ENCODE data around the gene ALPL. TPM values are rescaled to one million over a fixed set of nuclear protein-coding genes. Genes with fewer than 3 reads are reported as not detected.

ALPL gene
- total RNA-seq, 1 donor from 2014 or later = 6.6 TPM

DNA sequence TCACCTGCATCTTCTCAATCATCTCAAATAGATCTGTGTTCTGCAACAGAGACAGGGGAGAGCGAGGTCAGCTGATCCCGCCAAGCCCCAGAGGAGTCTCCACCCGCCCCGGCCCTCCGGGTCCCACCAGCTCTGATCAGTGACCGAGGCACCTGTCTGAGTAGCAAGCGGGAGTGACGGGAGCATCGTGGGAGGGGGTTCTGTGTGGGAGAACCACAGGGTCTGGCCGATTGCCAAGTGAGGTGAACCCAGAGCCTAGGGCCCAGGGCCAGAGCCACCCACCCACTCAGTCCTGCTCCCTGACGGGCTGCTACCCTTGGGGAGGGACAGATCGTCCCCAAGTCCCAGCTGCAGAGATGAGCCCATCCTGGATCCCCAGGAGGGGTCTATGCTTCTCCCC is 110.8 kb downstream of the ALPL start:
- H3K9me3 ChIP-seq = no peaks in the 10 kb centered on the region
- intact Hi-C loops (cut with DNase I) = no loop called here
- no peaks in the 10 kb centered on the region for H3K36me3 ChIP-seq
- no peaks in the 10 kb centered on the region for H3K27me3 ChIP-seq
- DNase-seq (ENCODE audit: extremely low spot score in 2 of 2) = no peak
- H3K4me1 ChIP-seq = peaks cover 19% of the 10 kb centered on the region
- no peak overlapping the region for H3K4me3 ChIP-seq
- TF ChIP-seq, protein P1, sequence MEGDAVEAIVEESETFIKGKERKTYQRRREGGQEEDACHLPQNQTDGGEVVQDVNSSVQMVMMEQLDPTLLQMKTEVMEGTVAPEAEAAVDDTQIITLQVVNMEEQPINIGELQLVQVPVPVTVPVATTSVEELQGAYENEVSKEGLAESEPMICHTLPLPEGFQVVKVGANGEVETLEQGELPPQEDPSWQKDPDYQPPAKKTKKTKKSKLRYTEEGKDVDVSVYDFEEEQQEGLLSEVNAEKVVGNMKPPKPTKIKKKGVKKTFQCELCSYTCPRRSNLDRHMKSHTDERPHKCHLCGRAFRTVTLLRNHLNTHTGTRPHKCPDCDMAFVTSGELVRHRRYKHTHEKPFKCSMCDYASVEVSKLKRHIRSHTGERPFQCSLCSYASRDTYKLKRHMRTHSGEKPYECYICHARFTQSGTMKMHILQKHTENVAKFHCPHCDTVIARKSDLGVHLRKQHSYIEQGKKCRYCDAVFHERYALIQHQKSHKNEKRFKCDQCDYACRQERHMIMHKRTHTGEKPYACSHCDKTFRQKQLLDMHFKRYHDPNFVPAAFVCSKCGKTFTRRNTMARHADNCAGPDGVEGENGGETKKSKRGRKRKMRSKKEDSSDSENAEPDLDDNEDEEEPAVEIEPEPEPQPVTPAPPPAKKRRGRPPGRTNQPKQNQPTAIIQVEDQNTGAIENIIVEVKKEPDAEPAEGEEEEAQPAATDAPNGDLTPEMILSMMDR (IDR thresholded peaks at IDR 0.05) = no peak
- TF ChIP-seq POLR2A (IDR thresholded peaks at IDR 0.05) (no peak), POLR2AphosphoS5 (IDR thresholded peaks at IDR 0.05; ENCODE audit: insufficient read depth in 1 of 2, low read depth in 1 of 2) (no peak)
- no peak overlapping the region for H3K27ac ChIP-seq

GRCh38 chr1:21620496-21620895 is 111.3 kb downstream of the ALPL start:
- no peaks in the 10 kb centered on the region for H3K27me3 ChIP-seq
- H3K4me1 ChIP-seq = peaks cover 19% of the 10 kb centered on the region
- no peak for DNase-seq (ENCODE audit: extremely low spot score in 2 of 2)
- H3K27ac ChIP-seq = no peak overlapping the region
- TF ChIP-seq, protein P1 (IDR thresholded peaks at IDR 0.05) = no peak
- TF ChIP-seq POLR2AphosphoS5 (IDR thresholded peaks at IDR 0.05; ENCODE audit: insufficient read depth in 1 of 2, low read depth in 1 of 2) = no peak
- no peak for TF ChIP-seq POLR2A (IDR thresholded peaks at IDR 0.05)
- H3K9me3 ChIP-seq = no peaks in the 10 kb centered on the region
- H3K36me3 ChIP-seq = no peaks in the 10 kb centered on the region
- H3K4me3 ChIP-seq = no peak overlapping the region
- intact Hi-C loops (cut with DNase I) = no loop called here

DNA sequence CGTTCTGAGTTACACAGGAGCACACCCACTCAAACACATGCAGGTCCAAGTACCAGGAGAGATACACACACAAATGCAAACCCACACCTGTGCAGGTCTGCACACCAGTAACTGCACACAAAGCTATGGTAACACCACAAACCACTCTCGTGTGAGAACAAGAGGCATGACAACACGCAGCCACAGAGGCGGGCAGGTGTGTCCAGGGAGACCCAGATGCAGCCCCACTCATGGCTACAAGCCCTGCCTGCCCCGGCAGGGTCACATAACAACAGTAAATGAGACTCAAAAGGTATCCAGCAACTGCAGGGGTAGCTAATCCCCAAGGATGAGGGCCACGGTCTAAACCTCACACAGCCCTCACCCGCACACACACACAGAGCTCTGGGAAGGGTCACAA is 111.8 kb downstream of the ALPL start:
- peaks cover 19% of the 10 kb centered on the region for H3K4me1 ChIP-seq
- H3K36me3 ChIP-seq = no peaks in the 10 kb centered on the region
- H3K4me3 ChIP-seq = no peak overlapping the region
- H3K27ac ChIP-seq = no peak overlapping the region
- TF ChIP-seq POLR2A (IDR thresholded peaks at IDR 0.05) = no peak
- TF ChIP-seq, protein P1 (IDR thresholded peaks at IDR 0.05) = no peak
- no peak for TF ChIP-seq POLR2AphosphoS5 (IDR thresholded peaks at IDR 0.05; ENCODE audit: insufficient read depth in 1 of 2, low read depth in 1 of 2)
- H3K9me3 ChIP-seq = no peaks in the 10 kb centered on the region
- no peak for DNase-seq (ENCODE audit: extremely low spot score in 2 of 2)
- no peaks in the 10 kb centered on the region for H3K27me3 ChIP-seq
- intact Hi-C loops (cut with DNase I) = no loop called here

DNA sequence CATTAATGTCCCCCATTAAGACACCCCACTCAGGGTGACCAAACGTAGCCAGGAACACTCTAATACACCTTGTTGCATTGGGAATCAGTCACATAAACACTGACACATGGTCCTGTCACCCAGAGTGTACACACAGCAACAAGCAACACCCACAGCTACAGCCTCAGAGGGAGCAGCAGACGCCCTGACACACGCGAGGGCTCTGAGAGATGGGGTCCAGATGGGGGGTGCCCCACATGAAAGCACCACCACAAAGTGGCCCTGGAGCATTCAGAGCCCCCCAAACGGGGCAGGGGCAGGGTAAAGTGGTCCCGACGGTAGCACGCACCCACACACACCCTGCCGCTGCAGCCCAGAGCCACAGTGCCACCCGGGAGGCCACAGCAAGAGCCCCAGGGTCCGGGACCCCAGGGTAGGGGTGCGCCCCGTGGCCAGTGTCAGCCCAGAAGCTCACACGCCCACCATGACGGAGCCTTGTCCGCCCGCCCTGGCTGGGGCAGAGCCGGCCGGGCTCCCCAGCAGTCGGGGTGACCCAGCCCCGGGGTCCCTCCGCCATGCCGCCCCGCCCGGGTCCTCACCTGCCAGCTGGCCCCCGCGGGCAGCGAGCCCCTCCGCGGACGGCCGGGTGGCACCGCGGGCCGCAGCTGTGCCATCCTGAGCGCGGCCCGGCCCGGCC is 112.7 kb downstream of the ALPL start:
- Histone ChIP-seq H3K36me3 (no peaks in the 10 kb centered on the region), H3K9me3 (no peaks in the 10 kb centered on the region), H3K27me3 (no peaks in the 10 kb centered on the region), H3K4me1 (peaks cover 19% of the 10 kb centered on the region), H3K27ac (no peak overlapping the region), H3K4me3 (peak overlapping the region; percentile 33 to 37)
- intact Hi-C loops (cut with DNase I) = no loop called here
- no peak for DNase-seq (ENCODE audit: extremely low spot score in 2 of 2)
- TF ChIP-seq POLR2AphosphoS5 (IDR thresholded peaks at IDR 0.05; ENCODE audit: insufficient read depth in 1 of 2, low read depth in 1 of 2) (no peak), POLR2A (IDR thresholded peaks at IDR 0.05) (no peak)
- TF ChIP-seq, protein P1 (IDR thresholded peaks at IDR 0.05) = no peak

- Histone ChIP-seq H3K9me3 (no peaks in the 10 kb centered on the region), H3K27me3 (no peaks in the 10 kb centered on the region), H3K36me3 (no peaks in the 10 kb centered on the region), H3K27ac (no peak overlapping the region), H3K4me1 (peaks cover 19% of the 10 kb centered on the region), H3K4me3 (peak overlapping the region; percentile 33 to 37)
- DNase-seq (ENCODE audit: extremely low spot score in 2 of 2) = no peak
- TF ChIP-seq POLR2A (IDR thresholded peaks at IDR 0.05) (no peak), POLR2AphosphoS5 (IDR thresholded peaks at IDR 0.05; ENCODE audit: insufficient read depth in 1 of 2, low read depth in 1 of 2) (no peak)
- TF ChIP-seq, protein P1 (IDR thresholded peaks at IDR 0.05) = no peak
- intact Hi-C loops (cut with DNase I) = no loop called here
Observed at GRCh38 chr1:21622466-21623315, 113.5 kb downstream of the ALPL start.
